HG02642 (cell line): ENCODE measurements around the gene KRTAP1-5.
"Not testable (repeated sequence)": the region's sequence is repeated elsewhere in the genome, so short reads cannot be mapped to it uniquely, and the experiment has no call there.

Experiments
- ATAC-seq: cut with Tn5 transposase; IDR thresholded peaks from one replicate; pipeline ENCODE4 v1.9.1; 2021; ENCODE audit warnings: mild to moderate bottlenecking; ENCODE audit not compliant: unreplicated experiment, poor library complexity

The KRTAP1-5 gene

DNA sequence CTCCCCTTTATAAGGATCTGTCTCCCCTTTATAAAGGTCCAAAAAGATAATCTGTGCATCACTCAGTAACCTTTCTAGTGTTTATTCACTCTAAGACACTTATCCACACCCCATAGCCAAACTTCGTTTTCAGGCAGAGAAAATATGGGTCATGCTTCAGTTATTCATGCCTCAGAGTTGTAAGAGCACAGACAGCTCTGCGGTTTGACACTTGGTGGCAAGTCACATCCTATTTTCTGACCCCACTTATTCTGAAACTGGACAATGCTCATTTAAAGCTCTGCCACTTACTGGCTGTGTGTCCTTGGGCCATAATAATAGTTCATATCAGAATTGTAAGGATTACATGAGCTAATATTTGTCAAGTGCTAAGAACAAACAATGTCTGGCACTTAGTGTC is 22.1 kb upstream of the KRTAP1-5 start:
- no peak for ATAC-seq

DNA sequence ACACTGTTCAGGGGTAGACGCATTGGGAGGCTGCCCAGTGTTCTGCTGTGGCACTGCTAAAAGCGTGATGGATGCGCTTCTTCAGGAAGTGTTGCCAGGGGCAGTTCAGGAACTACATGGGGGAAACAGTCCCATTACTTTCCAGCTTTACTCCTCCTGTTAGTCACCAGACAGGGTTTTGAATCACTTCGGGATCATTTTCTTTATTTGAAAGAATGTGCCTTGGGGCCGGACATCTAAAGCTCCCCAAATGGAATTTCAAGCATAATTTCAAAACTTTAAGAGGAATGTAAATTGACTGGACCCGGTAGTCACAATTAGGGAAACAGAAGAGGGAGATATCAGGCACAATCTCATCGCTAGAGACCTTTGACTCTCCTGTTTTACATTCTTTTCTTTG is 21.4 kb upstream of the KRTAP1-5 start:
- ATAC-seq, result no peak

DNA sequence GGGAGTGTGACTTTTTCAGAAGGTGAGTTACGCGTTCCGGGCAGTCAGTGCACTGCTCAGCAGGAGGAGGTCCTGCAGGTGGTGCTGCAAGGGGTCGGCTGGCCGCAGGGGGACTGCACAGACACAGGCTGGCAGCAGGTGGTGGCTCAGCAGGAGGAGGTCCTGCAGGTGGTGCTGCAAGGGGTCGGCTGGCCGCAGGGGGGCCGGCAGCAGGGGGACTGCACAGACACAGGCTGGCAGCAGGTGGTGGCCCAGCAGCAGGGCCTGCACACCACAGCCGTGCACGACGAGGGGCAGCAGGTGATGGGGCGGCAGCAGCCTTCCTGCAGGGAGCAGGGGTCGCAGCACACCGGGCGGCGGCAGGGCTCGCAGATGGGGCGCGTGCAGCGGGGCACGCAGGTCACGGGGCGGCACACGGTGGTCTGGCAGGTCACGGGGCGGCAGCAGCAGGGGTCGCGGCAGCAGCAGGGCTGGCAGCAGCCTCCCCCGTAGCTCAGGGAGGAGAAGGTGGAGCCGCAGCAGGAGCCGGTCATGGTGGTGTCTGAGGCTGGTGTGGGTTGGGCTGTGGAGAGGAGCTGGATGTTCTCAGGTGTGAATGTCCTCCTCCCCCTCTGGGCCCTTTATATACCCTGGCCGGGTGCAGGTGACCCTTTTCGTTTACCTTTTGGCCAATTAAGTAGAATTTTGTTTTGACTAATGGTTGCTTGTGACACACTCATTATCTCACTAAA is 19.9 kb upstream of the KRTAP1-5 start, which contains the start of gene KRTAP2-1:
Gene KRTAP2-1, minus strand, starts transcription at position 582 of the 731 bp plus-strand sequence. Its CDS starts 49 bp downstream, at position 533.
- ATAC-seq, result not testable (repeated sequence)

DNA sequence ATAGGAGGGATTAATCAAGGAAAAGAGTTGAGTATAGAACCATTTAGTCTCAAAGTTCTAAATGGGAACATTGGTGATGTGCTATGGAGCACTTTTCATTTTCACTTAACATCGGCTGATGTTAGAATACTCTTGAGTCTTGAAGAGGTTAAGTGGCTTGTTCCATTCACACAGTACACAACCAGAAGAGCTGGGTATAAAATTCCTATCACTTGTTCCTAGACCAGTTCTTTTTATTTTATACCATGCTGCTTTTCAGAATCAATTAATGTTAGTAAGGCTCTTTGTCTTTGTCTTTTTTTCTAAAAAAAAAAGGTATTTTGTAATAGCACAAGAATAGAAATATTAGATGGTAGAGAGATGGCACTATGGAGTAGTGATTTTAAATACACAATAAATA is 15.9 kb upstream of the KRTAP1-5 start:
- ATAC-seq, result no peak

DNA sequence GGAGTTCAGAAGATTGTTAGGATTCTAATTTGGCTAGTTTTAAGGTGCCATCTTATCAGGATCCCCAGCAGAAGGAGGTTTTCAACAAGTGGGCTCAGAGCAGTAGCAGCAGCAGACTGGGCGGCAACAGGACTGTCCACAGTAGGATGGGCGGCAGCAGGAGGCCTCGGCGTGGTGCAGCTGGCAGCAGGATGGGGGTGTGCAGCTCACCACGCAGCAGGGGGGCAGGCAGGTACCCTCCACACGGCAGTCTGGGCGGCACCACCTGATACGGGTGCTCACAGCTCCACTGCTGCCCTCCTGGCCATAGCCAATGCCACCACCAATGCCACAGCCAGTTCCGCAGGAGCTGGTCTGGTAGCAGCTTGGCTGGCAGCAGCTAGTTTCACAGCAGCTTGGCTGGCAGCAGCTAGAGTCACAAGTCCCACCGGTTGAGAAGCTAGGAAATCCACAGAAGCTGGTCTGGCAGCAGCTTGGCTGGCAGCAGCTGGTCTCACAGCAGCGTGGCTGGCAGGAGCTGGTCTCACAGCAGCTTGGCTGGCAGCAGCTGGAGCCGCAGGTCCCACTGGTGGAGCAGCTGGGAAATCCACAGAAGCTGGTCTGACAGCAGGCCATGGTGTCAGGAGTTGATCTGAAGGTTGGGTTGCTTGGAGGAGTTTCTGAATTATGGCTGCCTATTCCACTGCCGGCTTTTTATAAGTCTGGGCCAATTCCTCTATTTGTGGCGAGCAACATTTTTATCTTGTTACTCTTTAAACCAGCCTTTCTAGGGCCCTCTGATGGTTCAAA is 14.0 kb upstream of the KRTAP1-5 start, which contains the start of gene KRTAP1-1:
Gene KRTAP1-1, minus strand, starts transcription at position 668 of the 789 bp plus-strand sequence. Its CDS starts 53 bp downstream, at position 615.
- ATAC-seq, result not testable (repeated sequence)

DNA sequence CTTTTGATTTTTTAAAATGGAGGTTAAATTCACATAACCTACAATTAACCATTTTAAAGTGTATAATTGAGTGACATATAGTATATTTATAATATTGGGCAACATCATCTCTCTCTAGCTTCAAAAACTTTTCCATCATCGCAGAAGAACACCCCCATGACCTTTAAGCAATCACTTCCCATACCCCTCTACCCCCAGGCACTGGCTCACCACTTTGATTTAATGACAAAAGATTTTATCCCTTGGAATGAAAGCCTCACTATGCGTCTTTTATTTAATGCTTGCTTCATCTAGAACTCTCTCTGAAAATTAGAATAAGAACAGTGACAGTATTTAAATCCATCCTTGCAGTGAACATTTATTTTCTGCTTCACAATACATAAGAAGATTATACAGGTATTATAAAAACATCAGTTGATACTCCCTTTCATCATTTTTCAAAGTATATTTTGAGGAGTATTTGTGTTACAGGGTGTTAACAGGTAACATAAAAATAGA is 10.9 kb upstream of the KRTAP1-5 start:
- ATAC-seq, result no peak

DNA sequence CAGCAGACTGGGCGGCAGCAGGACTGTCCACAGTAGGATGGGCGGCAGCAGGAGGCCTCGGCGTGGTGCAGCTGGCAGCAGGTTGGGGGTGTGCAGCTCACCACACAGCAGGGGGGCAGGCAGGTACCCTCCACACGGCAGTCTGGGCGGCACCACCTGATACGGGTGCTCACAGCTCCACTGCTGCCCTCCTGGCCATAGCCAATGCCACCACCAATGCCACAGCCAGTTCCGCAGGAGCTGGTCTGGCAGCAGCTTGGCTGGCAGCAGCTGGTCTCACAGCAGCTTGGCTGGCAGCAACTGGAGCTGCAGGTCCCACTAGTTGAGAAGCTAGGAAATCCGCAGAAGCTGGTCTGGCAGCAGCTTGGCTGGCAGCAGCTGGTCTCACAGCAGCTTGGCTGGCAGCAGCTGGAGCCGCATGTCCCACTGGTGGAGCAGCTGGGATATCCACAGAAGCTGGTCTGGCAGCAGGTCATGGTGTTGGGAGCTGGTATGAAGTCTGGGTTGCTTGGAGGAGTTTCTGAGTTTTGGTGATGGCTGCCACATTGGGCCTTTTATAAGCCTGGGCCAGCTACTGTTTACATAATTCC is 7.4 kb upstream of the KRTAP1-5 start, which contains the start of gene KRTAP1-3:
Gene KRTAP1-3, minus strand, starts transcription at position 529 of the 590 bp plus-strand sequence. Its CDS starts 53 bp downstream, at position 476.
- ATAC-seq, result not testable (repeated sequence)

DNA sequence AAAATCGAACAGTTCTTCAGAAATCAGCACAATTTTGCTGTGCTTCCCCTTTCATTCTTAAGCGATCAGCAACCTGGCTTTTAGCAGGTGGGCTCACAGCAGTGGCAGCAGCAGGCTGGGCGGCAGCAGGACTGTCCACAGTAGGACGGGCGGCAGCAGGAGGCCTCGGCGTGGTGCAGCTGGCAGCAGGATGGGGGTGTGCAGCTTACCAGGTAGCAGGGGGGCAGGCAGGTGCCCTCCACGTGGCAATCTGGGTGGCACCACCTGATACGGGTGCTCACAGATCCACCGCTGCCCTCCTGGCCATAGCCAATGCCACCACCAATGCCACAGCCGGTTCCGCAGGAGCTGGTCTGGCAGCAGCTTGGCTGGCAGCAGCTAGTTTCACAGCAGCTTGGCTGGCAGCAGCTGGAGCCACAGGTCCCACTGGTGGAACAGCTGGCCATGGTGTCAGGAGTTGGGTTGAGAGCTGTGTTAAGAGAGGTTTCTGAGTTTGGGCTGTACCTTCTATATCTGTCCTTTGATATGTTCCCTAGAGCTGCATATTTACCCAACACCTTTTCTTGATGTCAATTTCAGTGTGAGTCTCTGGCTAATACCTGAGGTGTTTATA is 2.7 kb upstream of the KRTAP1-5 start, which contains the start of gene KRTAP1-4:
Gene KRTAP1-4, minus strand, starts transcription at position 563 of the 613 bp plus-strand sequence. Its CDS starts 117 bp downstream, at position 446.
- ATAC-seq, result no peak

DNA sequence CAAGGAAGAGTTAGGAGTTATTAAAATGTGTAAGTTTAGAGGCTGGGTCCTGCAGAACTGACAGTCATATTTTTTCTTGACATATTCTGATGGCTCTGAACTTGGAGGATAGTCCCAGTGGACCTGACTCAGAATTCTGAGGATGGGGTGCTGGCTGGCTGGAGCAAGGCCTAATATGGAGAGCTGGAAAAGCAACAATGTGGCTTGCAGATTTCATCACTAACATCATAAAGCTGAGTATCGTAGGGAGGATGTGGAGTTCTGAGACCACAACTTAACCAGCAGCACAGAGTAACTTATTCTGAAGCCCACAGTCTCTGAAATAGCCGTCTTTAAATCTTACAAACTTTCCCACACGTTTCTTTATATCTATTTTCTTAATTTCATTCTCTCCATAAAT is 2.3 kb downstream of the KRTAP1-5 start:
- no peak for ATAC-seq

DNA sequence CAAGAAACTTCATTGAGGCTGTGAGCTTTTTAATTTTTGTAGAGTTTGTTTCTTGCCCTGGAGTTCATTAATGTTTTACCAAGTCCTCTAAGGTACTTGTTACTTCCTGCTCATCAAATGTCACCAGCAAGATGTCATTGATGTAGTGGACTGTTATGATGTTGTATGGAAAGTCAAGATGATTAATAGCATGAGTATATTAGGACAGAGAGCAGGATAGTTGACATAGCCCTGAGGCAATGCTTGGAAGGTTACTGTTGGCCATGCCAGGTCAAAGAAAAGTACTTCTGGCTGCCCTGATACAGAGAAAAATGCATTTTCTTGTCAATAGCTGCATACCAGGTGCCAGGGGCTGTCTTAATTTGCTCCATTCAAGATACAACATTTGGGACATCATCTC is 6.7 kb downstream of the KRTAP1-5 start:
- ATAC-seq, result no peak

DNA sequence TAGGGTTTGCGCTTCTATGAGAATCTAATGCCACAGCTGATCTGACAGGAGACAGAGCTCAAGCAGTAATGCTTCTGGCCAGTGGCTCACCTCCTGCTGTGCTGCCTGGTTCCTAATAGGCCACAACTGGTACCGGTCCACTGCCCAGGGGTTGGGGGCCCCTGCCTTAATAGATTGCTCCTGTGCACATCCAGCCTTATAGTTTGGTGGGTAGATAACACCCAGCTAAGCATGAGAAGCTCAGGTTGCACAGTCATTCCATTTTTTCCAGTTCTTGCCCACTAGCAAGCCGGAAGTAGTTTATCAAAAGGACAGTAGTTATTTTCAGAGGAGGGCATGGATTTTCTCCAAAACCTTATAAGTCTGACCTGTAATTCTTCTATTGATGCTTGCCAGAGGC is 7.6 kb downstream of the KRTAP1-5 start:
- ATAC-seq, result no peak

DNA sequence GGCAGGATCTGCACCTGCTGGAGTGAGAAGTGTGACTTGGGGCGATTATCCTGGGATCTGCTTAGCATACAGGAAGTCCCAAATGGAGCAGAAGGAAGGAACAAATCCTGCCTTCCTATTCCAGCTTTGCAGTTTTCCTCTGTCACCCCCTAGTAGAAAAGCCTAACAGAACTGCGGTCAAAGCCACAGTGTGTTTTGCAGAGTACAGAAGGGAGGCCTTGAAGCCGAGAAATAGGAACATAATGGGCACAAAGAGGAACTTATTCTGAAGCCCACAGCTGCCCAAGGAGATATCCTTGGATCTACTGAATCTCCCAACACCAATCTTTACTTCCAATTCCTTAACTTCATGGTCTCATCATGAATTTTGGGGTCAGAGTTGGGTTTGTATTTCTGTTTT is 8.5 kb downstream of the KRTAP1-5 start:
- no peak for ATAC-seq

DNA sequence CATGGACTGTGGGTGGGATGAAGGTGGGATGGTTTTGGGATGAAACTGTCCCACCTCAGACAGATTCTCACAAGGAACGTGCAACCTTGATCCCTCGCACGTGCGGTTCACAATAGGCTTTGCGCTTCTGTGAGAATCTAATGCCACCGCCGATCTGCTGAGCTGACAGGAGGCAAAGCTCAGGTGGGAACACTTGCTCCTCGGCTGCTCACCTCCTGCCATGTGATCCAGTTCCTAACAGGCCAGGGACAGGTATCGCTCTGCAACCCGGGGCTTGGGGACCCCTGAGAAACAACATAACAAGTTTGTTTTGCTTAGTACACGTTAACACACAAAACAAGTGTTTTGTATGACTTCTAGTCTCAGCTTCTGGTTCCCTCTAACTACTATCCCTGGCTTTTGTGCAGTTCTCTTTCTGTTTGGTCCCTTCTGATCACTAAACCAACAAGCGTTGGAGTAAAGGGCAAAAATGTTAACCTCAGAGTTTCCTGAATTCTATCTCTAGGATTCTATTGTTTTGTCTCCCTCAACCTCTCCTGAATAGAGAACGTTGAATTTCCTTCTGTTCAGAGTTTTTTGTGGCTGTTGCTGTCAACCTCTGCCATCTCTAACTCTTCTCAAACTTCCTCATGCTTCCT is 10.3 kb downstream of the KRTAP1-5 start:
- no peak for ATAC-seq

DNA sequence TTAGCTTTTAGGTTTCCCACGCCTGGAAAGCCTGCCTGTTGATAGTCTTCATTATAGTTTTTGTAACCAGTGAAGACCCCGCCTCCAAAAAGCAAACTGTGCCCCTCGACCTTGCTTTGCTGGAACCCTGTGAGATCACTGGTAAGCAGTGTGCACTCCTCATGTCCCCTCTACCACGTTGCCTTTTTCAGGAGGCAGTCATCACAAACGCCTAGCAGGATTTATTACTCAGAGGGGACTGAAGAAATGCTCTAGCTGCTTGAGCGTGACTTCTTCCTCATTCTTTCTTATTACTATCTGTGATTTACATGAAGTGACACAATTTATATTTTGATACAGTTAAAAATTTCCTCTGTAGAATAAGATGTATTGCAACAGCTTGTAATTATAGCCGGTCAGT is 11.6 kb downstream of the KRTAP1-5 start:
- ATAC-seq, result no peak

DNA sequence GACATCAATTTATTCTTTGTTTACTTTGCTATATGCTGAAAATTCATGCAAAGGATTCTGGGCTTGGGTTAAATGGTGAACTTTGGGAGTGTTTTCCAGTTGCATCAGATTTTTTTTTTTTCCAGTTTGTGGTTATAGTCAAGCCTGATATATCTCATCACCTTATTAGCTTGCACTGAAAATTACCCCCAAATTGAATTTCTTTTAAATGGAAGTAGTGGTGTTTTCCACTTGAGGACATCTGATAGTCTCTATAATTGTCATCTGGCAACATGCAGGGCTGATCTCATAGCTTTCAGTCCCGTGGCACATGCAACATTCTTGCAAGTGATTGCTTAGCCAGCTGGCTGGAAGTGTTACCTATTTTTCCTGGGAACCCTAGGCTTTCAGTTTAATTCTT is 13.4 kb downstream of the KRTAP1-5 start:
- no peak for ATAC-seq

DNA sequence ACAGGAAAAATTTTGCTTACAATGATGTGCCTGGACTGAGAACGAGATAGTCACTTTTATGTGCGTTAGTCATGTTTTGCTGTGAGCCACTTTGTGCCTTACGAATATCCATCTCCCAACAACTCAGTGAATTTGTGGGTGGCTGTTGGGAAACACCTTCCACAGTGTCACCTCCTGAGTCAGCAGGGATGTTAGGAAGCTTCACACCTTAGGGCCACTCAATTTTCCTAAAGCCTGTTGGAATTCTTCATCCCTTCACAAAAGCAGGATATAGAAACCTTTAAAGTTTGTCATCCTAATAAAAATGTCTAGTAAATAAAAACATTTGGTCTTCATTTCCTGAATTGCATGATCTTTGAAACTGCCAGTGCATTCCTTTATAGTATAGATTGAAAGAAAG is 13.8 kb downstream of the KRTAP1-5 start:
- no peak for ATAC-seq

DNA sequence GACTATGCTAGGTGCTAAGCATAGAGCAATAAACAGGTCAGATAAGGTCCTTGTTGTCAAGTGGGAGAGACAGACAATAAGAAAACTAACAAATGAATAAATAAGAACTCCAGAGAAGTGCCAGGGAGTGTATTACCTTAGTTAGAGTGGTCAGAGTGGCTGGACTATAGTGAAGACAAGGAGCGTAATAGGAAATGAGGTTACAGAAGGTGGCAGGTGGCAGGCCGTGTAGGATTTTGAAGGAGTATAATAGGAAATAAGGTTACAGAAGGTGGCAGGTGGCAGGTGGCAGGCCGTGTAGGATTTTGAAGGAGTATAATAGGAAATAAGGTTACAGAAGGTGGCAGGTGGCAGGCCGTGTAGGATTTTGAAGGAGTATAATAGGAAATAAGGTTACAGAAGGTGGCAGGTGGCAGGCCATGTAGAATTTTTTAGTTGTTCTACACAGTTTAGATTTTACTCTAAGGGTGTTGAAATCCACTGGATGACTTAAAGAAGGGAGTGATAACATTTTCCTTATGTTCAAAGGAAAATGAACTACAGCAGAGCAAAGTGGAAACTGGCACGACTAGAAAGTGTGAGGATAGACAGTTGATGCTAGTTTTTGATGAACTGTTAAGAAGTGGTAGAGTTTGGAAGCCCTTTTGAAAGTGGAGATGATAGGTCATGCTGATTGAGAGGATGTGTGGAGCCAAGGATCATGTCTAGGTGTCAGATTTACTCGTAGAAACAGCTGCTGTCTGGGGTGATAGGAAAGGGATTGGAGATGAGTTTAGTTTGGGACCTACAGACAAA is 14.5 kb downstream of the KRTAP1-5 start:
- ATAC-seq, result no peak

DNA sequence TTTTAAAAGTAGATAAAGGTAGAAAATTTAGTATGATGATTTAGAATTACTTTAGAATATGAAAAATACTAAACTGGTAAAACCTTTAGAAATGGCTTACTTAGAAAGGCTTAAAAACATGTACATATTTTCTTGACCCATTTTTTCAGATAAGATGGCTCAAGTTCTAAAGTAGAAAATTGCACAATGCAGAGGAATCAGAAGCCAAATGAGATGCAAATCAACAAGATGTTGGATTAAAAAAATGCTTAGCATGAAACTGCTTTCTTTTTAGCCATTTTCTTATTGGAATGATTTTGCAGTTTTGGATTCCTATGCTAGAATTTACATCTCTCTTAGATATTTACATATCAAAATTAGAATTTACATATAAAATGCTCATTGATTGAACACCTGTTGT is 16.6 kb downstream of the KRTAP1-5 start:
- no peak for ATAC-seq

DNA sequence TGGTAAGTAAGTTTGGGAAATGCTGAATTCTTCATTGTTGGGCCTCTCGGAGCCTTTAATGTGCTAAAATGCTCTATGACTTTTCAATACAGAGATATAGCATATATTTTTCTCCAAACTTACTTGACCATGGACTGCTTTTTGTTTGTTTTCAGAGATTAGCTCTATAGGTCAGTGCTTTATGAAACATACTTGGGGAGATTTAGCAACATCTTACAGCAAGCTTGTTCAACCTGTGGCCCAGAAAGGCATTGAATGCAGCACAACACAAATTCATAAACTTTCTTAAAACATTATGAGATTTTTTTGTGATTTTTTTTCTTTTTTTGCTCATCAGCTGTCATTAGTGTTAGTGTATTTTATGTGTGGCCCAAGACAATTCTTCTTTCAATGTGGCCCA is 17.1 kb downstream of the KRTAP1-5 start:
- no peak for ATAC-seq
